Effector CD4-positive, alpha-beta T cell (primary cell): ENCODE measurements around the gene ATR.
"Not testable (repeated sequence)": the region's sequence is repeated elsewhere in the genome, so short reads cannot be mapped to it uniquely, and the experiment has no call there.

ENCODE experiments used
- DNase-seq: peaks from one replicate; pipeline ENCODE4 v3.0.0-alpha.2; 2020

Gene ATR

GRCh38 chr3:142592268-142592667 is 13.7 kb upstream of the ATR start:
- DNase-seq = not testable (repeated sequence)

- DNase-seq = no peak
These were observed 10.2 kb upstream of the ATR start for GRCh38 chr3:142588703-142589102.

- peak; percentile 15 for DNase-seq
These were observed 8.4 kb upstream of the ATR start for GRCh38 chr3:142586803-142587406.

GRCh38 chr3:142581070-142581469 is 2.5 kb upstream of the ATR start:
- DNase-seq = not testable (repeated sequence)

GRCh38 chr3:142580061-142580423 is 1.5 kb upstream of the ATR start:
- DNase-seq = no peak

- DNase-seq = no peak
These were observed 721 bp downstream of the ATR start for GRCh38 chr3:142577696-142578328.

GRCh38 chr3:142576792-142577191 is 1.7 kb downstream of the ATR start:
- DNase-seq = no peak

- no peak for DNase-seq
These were observed 3.9 kb downstream of the ATR start for GRCh38 chr3:142574665-142575064.

- not testable (repeated sequence) for DNase-seq
These were observed 4.3 kb downstream of the ATR start for GRCh38 chr3:142574223-142574622.

GRCh38 chr3:142569422-142569821 is 9.1 kb downstream of the ATR start:
- not testable (repeated sequence) for DNase-seq

GRCh38 chr3:142568393-142569017 is 10.0 kb downstream of the ATR start:
- DNase-seq = no peak

GRCh38 chr3:142566096-142566495 is 12.4 kb downstream of the ATR start:
- no peak for DNase-seq

- DNase-seq = no peak
These were observed 15.0 kb downstream of the ATR start for GRCh38 chr3:142563496-142563997.

GRCh38 chr3:142560118-142560517 is 18.4 kb downstream of the ATR start:
- DNase-seq = no peak

- no peak for DNase-seq
These were observed 24.8 kb downstream of the ATR start for GRCh38 chr3:142553741-142554140.

GRCh38 chr3:142552579-142552978 is 26.0 kb downstream of the ATR start:
- not testable (repeated sequence) for DNase-seq

GRCh38 chr3:142549986-142550385 is 28.5 kb downstream of the ATR start:
- DNase-seq = no peak

- DNase-seq = no peak
These were observed 35.2 kb downstream of the ATR start for GRCh38 chr3:142543307-142543706.

- DNase-seq = no peak
These were observed 36.5 kb downstream of the ATR start for GRCh38 chr3:142542054-142542453.

- DNase-seq = no peak
These were observed 42.0 kb downstream of the ATR start for GRCh38 chr3:142536519-142536918.

GRCh38 chr3:142534543-142534942 is 44.0 kb downstream of the ATR start:
- no peak for DNase-seq

GRCh38 chr3:142530296-142530695 is 48.2 kb downstream of the ATR start:
- DNase-seq = no peak

GRCh38 chr3:142523921-142524566 is 54.5 kb downstream of the ATR start:
- DNase-seq = no peak

- DNase-seq = no peak
These were observed 69.5 kb downstream of the ATR start for GRCh38 chr3:142509079-142509478.
